HG03571 (cell line): ENCODE measurements around the gene SERPINB7.
A peak's percentile ranks its signal among the peaks of the same experiment; 100 is the strongest.

Source experiments
- ATAC-seq: cut with Tn5 transposase; IDR thresholded peaks from one replicate; pipeline ENCODE4 v1.9.1; 2021; ENCODE audit not compliant: unreplicated experiment

SERPINB7 gene

GRCh38 chr18:63844254-63844653, 69.0 kb downstream of the SERPINB7 start:
- peak; percentile 55 for ATAC-seq

DNA sequence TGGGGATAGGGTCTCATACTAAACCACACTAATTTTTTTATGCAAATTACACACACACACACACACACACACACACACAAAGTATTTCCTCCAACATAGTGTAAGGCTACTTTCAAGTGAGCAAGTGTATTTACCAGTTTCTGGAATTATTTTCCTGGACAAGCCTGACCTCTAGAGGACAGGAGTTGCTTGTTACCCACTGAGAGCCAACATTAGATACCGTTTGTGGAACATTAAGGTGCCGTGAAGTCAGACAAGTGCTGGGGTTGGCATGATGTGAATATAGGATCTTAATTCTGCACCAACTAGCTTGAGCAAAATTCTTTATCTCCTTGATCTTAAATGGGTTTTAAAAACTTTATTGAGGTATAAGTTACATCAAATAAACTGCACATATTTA, 72.9 kb downstream of the SERPINB7 start:
- no peak for ATAC-seq

DNA sequence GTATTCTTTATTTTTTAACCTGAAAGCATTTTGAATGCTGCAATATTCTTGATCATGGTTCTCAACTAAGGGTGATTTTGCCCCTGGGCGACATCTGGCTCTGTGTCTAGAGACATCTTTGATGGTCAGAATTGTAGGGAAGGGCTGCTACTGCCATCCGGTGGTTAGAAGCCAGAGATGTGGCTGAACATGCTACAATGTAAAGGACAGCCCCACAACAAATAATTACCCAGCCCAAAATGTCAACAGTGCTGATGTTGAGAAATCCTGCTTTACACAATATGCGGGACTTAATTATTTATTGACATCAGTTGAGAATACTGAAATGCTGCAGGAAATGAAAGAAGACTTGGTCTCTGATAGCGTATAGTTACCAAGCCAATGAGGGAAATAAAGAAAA, 74.8 kb downstream of the SERPINB7 start:
- peak; percentile 73 for ATAC-seq

GRCh38 chr18:63850636-63851035, 75.4 kb downstream of the SERPINB7 start:
- no peak for ATAC-seq
